Skeletal muscle satellite cell (primary cell): ENCODE data around the gene UBL7. TPM values are rescaled to one million over a fixed set of nuclear protein-coding genes. Genes with fewer than 3 reads are reported as not detected.

Experiments
- H3K27me3 ChIP-seq: 2 replicates; pipeline ENCODE4 v1.7.0; 2013; ENCODE audit warnings: low read length; ENCODE audit not compliant: control insufficient read depth, insufficient read depth
- H3K36me3 ChIP-seq: 2 replicates; pipeline ENCODE4 v1.7.0; 2013; ENCODE audit warnings: mild to moderate bottlenecking, control low read depth, low read length; ENCODE audit not compliant: insufficient read depth
- H3K4me1 ChIP-seq: 2 replicates; pipeline ENCODE4 v1.7.0; 2013; ENCODE audit warnings: low read length; ENCODE audit not compliant: control insufficient read depth, insufficient read depth
- H3K4me2 ChIP-seq: 2 replicates; pipeline ENCODE4 v1.7.0; 2013; ENCODE audit warnings: mild to moderate bottlenecking, low read length
- H3K4me3 ChIP-seq: 2 replicates; pipeline ENCODE4 v1.7.0; 2013; ENCODE audit warnings: low read length
- H3K9ac ChIP-seq: 2 replicates; pipeline ENCODE4 v1.7.0; 2013; ENCODE audit warnings: mild to moderate bottlenecking, low read depth, low read length, moderate library complexity
- H3K9me3 ChIP-seq: replicated peaks from 2 replicates; pipeline ENCODE4 v1.7.0; 2013; ENCODE audit warnings: mild to moderate bottlenecking, control low read depth, low read length
- total RNA-seq: library from RNA; depleted of rRNA; stranded (reverse); fragments of >200 nt; gene quantifications from 2 replicates; pipeline ENCODE4 v1.2.3, GENCODE V29; 2012; rRNA removed

UBL7 gene, protein sequence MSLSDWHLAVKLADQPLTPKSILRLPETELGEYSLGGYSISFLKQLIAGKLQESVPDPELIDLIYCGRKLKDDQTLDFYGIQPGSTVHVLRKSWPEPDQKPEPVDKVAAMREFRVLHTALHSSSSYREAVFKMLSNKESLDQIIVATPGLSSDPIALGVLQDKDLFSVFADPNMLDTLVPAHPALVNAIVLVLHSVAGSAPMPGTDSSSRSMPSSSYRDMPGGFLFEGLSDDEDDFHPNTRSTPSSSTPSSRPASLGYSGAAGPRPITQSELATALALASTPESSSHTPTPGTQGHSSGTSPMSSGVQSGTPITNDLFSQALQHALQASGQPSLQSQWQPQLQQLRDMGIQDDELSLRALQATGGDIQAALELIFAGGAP
- 37.0 and 43.7 TPM in 2 replicates for total RNA-seq

DNA sequence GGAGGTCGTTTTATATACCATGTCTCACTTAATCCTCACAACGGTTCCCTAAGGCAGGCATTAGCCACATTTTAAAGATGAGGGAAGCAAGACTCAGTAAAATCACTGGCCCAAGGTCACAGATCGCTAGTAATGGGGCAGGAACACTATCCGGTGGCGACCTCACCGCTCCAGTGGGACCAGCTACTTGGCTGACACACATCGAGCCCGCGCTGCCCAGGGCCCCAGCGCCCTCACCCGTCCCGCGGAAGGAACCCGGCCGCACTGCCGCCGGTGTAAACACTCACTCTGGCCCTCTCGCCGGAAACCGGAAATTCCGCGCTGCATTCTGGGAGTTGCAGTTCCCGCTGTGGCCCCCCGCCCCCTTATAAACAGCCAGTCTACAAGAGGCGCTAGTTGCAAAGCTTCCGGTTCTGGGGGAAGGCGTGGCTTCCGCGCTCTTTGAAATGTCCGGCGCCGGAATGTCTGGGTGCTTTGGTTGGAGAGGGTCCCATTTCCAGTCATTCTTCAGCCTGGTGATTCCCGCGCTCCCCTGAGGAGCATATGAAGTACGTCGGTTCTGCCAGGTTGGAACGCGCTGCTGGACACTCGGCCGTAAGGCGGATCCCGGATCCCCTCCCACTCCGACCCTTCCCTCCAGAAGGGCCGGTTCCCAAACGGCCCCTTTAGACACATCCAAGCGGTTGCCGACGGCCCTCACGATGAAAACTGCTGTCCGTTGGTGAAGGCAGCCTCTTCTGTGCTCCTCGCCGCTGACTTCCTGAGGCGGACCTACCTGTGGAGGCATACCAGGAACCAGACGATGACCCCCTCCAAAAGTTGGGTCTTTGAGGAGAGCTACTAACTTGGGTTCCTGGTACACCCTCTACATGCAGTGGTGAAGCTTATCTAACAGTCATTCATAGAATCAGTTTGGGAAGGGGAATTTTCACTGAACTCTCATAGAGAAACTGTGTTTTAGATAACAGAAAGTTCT lies at the start of gene UBL7:
UBL7 (minus strand) TSS at position 290 of the 976 bp plus-strand sequence. CDS start 2,293 bp downstream, outside the sequence.
- Histone ChIP-seq H3K9me3 (no peaks in the 10 kb centered on the region), H3K36me3 (peaks cover 3% of the 10 kb centered on the region), H3K4me1 (peaks cover 18% of the 10 kb centered on the region), H3K4me2 (peak within 1 kb of the TSS; percentile 97), H3K9ac (peak within 1 kb of the TSS; percentile 88), H3K4me3 (peak within 1 kb of the TSS; percentile 82), H3K27me3 (no peaks in the 10 kb centered on the region)

DNA sequence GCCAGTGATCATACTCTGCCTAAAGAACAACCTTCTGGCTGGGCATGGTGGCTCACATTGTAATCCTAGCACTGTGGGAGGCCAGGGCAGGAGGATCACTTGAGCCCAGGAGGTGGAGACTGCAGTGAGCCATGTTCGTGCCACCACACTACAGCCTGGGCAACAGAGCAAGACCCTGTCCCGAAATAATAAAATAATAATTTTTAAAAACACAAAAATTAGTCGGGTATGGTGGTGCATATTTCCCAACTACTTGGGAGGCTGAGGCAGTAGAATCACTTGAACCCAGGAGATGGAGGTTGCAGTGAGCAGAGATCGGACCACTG lies 45.5 kb upstream of the UBL7 start:
- no peak overlapping the region for H3K4me3 ChIP-seq
- H3K9ac ChIP-seq, result no peak overlapping the region
- H3K9me3 ChIP-seq, result no peaks in the 10 kb centered on the region
- peaks cover 4% of the 10 kb centered on the region for H3K4me1 ChIP-seq
- no peak overlapping the region for H3K4me2 ChIP-seq
- no peaks in the 10 kb centered on the region for H3K27me3 ChIP-seq
- no peaks in the 10 kb centered on the region for H3K36me3 ChIP-seq

DNA sequence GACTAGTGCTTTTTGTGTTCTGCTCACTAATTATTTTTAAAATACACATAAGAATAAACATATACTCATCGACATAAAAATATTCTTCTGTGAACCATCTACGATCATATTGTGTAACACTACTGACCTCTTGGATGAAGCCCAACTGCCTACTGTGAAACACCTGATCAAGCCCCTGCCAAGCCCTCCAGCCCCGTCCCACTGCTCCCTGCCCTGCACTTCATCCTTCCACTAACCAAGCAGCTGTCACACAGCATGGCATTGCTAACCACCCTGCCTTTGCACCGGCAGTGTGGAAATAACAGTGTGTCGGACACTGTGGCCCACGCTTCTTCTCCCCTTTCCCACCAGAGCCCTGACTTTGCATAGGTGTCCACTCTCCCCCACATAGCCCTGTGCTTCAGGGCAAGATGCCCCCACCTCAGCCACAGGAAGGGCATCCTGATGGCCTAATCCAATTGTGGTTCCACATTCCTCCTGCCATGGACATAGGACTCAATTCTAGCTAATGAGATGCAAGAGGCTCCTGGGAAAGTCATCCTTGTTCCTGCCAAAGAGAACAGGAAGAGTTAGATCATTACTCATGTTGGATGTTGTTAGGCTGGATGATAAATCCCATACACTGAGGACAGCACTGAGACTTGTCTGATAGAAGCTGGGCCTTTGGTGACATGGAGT lies 45.0 kb upstream of the UBL7 start:
- no peak overlapping the region for H3K4me2 ChIP-seq
- H3K4me3 ChIP-seq, result no peak overlapping the region
- H3K36me3 ChIP-seq, result no peaks in the 10 kb centered on the region
- H3K27me3 ChIP-seq, result no peaks in the 10 kb centered on the region
- H3K9ac ChIP-seq, result no peak overlapping the region
- H3K9me3 ChIP-seq, result no peaks in the 10 kb centered on the region
- H3K4me1 ChIP-seq, result peaks cover 2% of the 10 kb centered on the region

GRCh38 chr15:74504836-74505235 lies 43.9 kb upstream of the UBL7 start:
- Histone ChIP-seq H3K27me3 (no peaks in the 10 kb centered on the region), H3K4me1 (no peaks in the 10 kb centered on the region), H3K4me3 (no peak overlapping the region), H3K9ac (no peak overlapping the region), H3K4me2 (no peak overlapping the region), H3K9me3 (no peaks in the 10 kb centered on the region), H3K36me3 (no peaks in the 10 kb centered on the region)

- Histone ChIP-seq H3K4me1 (no peaks in the 10 kb centered on the region), H3K27me3 (no peaks in the 10 kb centered on the region), H3K9me3 (no peaks in the 10 kb centered on the region), H3K36me3 (no peaks in the 10 kb centered on the region), H3K9ac (no peak overlapping the region), H3K4me3 (no peak overlapping the region), H3K4me2 (no peak overlapping the region)
Observed at GRCh38 chr15:74504418-74504817, 43.5 kb upstream of the UBL7 start.

- Histone ChIP-seq H3K4me2 (no peak overlapping the region), H3K9me3 (no peaks in the 10 kb centered on the region), H3K4me1 (no peaks in the 10 kb centered on the region), H3K4me3 (no peak overlapping the region), H3K36me3 (no peaks in the 10 kb centered on the region), H3K27me3 (no peaks in the 10 kb centered on the region), H3K9ac (no peak overlapping the region)
Observed at GRCh38 chr15:74502301-74502700, 41.3 kb upstream of the UBL7 start.

DNA sequence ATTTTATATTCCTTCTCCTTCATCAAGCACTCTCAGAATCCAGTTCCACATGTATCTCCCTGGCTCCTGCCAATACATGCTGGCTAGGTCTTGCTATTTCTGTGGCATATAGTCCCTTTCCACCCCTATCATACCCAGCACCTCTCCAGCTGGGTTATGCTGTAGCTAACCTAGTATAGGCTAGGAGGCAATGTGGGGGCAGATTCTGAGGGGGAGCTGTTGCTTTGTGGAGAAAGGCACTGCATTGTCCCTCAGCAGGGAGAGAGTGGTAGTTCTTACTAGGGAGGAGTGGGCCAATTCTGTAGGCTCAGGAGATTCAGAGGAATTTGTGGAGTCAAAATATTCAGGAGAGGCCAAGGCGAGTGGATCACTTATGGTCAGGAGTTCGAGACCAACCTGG lies 39.4 kb upstream of the UBL7 start:
- Histone ChIP-seq H3K36me3 (no peaks in the 10 kb centered on the region), H3K4me3 (no peak overlapping the region), H3K9ac (no peak overlapping the region), H3K4me1 (no peaks in the 10 kb centered on the region), H3K4me2 (no peak overlapping the region), H3K9me3 (no peaks in the 10 kb centered on the region), H3K27me3 (no peaks in the 10 kb centered on the region)

DNA sequence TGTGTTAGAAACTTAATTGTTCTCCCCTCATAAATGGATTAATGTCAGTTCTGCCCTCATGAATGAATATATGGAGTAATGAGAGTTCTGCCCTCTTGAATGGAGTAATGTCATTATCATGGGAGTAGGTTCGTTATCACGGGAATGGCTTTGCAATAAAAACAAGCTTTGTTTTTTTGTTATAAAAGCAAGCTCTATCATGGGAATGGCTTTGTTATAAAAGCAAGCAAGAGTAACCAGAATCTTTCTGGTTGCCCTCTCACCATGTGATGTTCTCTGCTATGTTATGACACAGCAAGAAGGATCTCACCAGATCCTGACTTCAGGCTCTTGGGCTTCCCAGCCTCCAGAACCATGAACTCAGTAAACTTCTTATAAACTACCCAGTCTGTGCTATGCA lies 38.4 kb upstream of the UBL7 start:
- Histone ChIP-seq H3K4me3 (no peak overlapping the region), H3K4me1 (no peaks in the 10 kb centered on the region)

DNA sequence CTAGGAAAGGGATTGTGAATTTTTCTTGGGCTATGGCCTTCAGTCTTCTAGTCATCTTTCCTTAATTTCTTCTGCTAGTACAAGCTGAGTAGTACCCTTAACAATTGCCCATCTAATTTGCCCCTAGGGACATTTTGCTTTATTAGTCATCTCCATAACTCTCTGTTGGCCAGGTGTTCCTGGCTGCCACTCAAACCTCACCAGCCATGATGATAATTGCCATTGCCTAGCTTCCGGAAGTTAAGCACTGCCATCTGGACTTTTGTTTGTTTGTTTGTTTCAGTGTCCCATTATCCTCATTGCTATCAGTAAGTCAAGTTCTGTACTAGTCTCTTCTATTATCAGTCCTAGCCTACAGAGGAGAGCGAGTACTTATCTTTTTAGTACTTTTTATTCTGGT lies 36.6 kb upstream of the UBL7 start:
- Histone ChIP-seq H3K9ac (no peak overlapping the region), H3K36me3 (no peaks in the 10 kb centered on the region)

More for the DNA sequence above, 38.4 kb upstream of the UBL7 start:
- Histone ChIP-seq H3K9me3 (no peaks in the 10 kb centered on the region), H3K4me2 (no peak overlapping the region), H3K9ac (no peak overlapping the region), H3K27me3 (no peaks in the 10 kb centered on the region), H3K36me3 (no peaks in the 10 kb centered on the region)

DNA sequence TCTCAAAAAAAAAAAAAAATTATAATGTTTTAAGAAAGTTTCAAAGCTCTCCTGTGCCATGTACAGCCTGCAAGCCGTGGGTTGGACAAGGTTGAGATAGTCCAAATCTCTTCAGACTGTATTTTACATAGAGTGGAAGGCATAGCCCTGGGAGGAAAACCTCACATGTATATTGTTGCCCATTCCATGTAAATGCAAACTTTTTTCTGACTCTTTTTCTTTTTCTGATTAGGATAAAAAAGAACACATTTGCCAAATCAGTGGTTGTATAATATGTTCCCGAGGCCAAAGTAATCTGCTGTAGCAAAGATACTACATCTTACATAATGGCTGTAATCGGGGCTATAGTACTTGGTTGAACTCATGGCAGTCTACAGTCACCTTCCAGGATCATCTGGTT lies 35.7 kb upstream of the UBL7 start:
- Histone ChIP-seq H3K9me3 (no peaks in the 10 kb centered on the region), H3K4me2 (no peak overlapping the region), H3K4me3 (no peak overlapping the region), H3K4me1 (no peaks in the 10 kb centered on the region), H3K27me3 (no peaks in the 10 kb centered on the region), H3K36me3 (no peaks in the 10 kb centered on the region), H3K9ac (no peak overlapping the region)

More for the DNA sequence above, 36.6 kb upstream of the UBL7 start:
- no peaks in the 10 kb centered on the region for H3K27me3 ChIP-seq
- no peak overlapping the region for H3K4me3 ChIP-seq
- no peaks in the 10 kb centered on the region for H3K9me3 ChIP-seq
- no peak overlapping the region for H3K4me2 ChIP-seq
- no peaks in the 10 kb centered on the region for H3K4me1 ChIP-seq

DNA sequence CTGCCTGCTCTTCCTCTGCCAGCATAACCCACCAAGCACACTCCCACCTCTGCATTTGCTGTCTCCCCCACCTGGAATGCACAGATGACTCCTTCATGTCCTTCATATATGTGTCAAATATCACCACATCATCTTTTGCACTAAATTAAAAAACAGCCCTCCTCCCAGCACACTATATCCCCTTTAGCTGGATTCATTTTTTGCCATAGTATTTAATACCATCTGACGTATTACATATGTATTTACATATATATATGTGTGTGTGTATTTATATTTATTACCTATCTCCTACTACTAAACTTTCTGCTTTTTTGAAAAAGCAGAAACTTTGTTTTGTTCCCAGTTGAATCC lies 29.4 kb upstream of the UBL7 start:
- H3K4me2 ChIP-seq, result no peak overlapping the region
- H3K36me3 ChIP-seq, result no peaks in the 10 kb centered on the region
- H3K9ac ChIP-seq, result no peak overlapping the region
- no peaks in the 10 kb centered on the region for H3K4me1 ChIP-seq
- no peak overlapping the region for H3K4me3 ChIP-seq
- H3K9me3 ChIP-seq, result no peaks in the 10 kb centered on the region
- H3K27me3 ChIP-seq, result no peaks in the 10 kb centered on the region
